ENCODE results near the gene RNASE7.
"Not testable (repeated sequence)": the region's sequence is repeated elsewhere in the genome, so short reads cannot be mapped to it uniquely, and the experiment has no call there.

Gene RNASE7

GRCh38 chr14:21023817-21024584, 18.2 kb upstream of the RNASE7 start:
- DNase-seq: no peak

GRCh38 chr14:21024585-21025370, 17.4 kb upstream of the RNASE7 start, which contains the start of gene NDRG2:
Gene NDRG2, minus strand, starts transcription at chr14:21025061. Its CDS starts 1,746 bp downstream, at chr14:21023315.
- DNase-seq: no peak

- no peak for DNase-seq
Measured at GRCh38 chr14:21025371-21026273, 16.5 kb upstream of the RNASE7 start.

- no peak for DNase-seq
Measured at GRCh38 chr14:21026274-21026987, 15.7 kb upstream of the RNASE7 start.

- DNase-seq: no peak
Measured at GRCh38 chr14:21026988-21027315, 15.2 kb upstream of the RNASE7 start.

GRCh38 chr14:21029917-21030316, 12.2 kb upstream of the RNASE7 start, which contains the start of gene TPPP2:
Gene TPPP2, plus strand, starts transcription at chr14:21030217. Its CDS starts 365 bp downstream, at chr14:21030582.
- DNase-seq: no peak

- DNase-seq: no peak
Measured at GRCh38 chr14:21030531-21030930, 11.6 kb upstream of the RNASE7 start.

GRCh38 chr14:21032326-21033132, 9.6 kb upstream of the RNASE7 start:
- peak; percentile 79 for DNase-seq

- DNase-seq: peak; percentile 72
Measured at GRCh38 chr14:21033133-21033698, 8.9 kb upstream of the RNASE7 start.

- no peak for DNase-seq
Measured at GRCh38 chr14:21034707-21035106, 7.5 kb upstream of the RNASE7 start, which contains the start of gene RNASE13. Gene RNASE13, minus strand, starts transcription at chr14:21034807. Its CDS starts 519 bp downstream, at chr14:21034288.

- DNase-seq: peak; percentile 59
Measured at GRCh38 chr14:21036751-21037150, 5.4 kb upstream of the RNASE7 start.

GRCh38 chr14:21037156-21037555, 5.0 kb upstream of the RNASE7 start:
- DNase-seq: peak; percentile 59

- no peak for DNase-seq
Measured at GRCh38 chr14:21038441-21039422, 3.4 kb upstream of the RNASE7 start.

GRCh38 chr14:21039585-21040369, 2.4 kb upstream of the RNASE7 start:
- peak; percentile 70 for DNase-seq

GRCh38 chr14:21040370-21040925, 1.7 kb upstream of the RNASE7 start:
- DNase-seq: no peak

GRCh38 chr14:21040941-21041340, 1.2 kb upstream of the RNASE7 start:
- DNase-seq: not testable (repeated sequence)

GRCh38 chr14:21042918-21043317, 756 bp downstream of the RNASE7 start:
- DNase-seq: peak; percentile 27

GRCh38 chr14:21043387-21043973, 1.3 kb downstream of the RNASE7 start:
- no peak for DNase-seq
